ENCODE data around the gene ZBTB16. TPM values are rescaled to one million over a fixed set of nuclear protein-coding genes. Genes with fewer than 3 reads are reported as not detected.

ZBTB16 gene
- total RNA-seq, 3 donors from 2014 or later (not counting 1 experiment from before 2014, with no cell fraction given) = 104 to 224 (median 156) TPM

- intact Hi-C loops (cut with micrococcal nuclease) = loop anchor here (2.0 kb wide), 1 partner anchor 19 kb away; no protein-coding TSS in a partner anchor
- DNase-seq (no peak), ATAC-seq (no peak)
- H3K27me3 ChIP-seq (ENCODE audit: control insufficient read depth, insufficient read depth, low read length) = no peaks in the 10 kb centered on the region
- WGBS (ENCODE audit: insufficient coverage) = 67% methylated on average over 7 of the region's 7 CpGs
- H3K36me3 ChIP-seq (ENCODE audit: control insufficient read depth, insufficient read depth, low read length) = no peaks in the 10 kb centered on the region
- Mint-ChIP-seq H3K36me3 (no peaks in the 10 kb centered on the region), H3K9me3 (no peaks in the 10 kb centered on the region), H3K4me1 (peaks cover 97 to 98% of the 10 kb centered on the region in 2 donors), H3K27ac (peak overlapping the region; percentile 61 to 85), H3K27me3 (ENCODE audit: low read depth in 2 of 2) (no peaks in the 10 kb centered on the region), H3K4me3 (peak overlapping the region; percentile 49)
- no peaks in the 10 kb centered on the region for H3K9me3 ChIP-seq (ENCODE audit: control insufficient read depth, insufficient read depth, low read length)
- no peak overlapping the region for H3K4me3 ChIP-seq (ENCODE audit: low read length)
- H3K4me1 ChIP-seq (ENCODE audit: control insufficient read depth, insufficient read depth, low read length) = peaks cover 93% of the 10 kb centered on the region
- no peak for TF ChIP-seq CTCF (IDR thresholded peaks at IDR 0.05)
- H3K27ac ChIP-seq (ENCODE audit: low read length) = peak overlapping the region; percentile 44
Observed at GRCh38 chr11:114165326-114166230, 106.1 kb downstream of the ZBTB16 start.

GRCh38 chr11:114166362-114166761 is 106.9 kb downstream of the ZBTB16 start:
- Mint-ChIP-seq H3K4me1 (peaks cover 97 to 99% of the 10 kb centered on the region in 2 donors), H3K27me3 (ENCODE audit: low read depth in 2 of 2) (no peaks in the 10 kb centered on the region), H3K27ac (peak overlapping the region; percentile 61 to 85), H3K4me3 (peak overlapping the region; percentile 73), H3K9me3 (no peaks in the 10 kb centered on the region), H3K36me3 (no peaks in the 10 kb centered on the region)
- Histone ChIP-seq H3K27me3 (ENCODE audit: control insufficient read depth, insufficient read depth, low read length) (no peaks in the 10 kb centered on the region), H3K9me3 (ENCODE audit: control insufficient read depth, insufficient read depth, low read length) (no peaks in the 10 kb centered on the region), H3K27ac (ENCODE audit: low read length) (peak overlapping the region; percentile 44), H3K4me1 (ENCODE audit: control insufficient read depth, insufficient read depth, low read length) (peaks cover 91% of the 10 kb centered on the region), H3K4me3 (ENCODE audit: low read length) (no peak overlapping the region), H3K36me3 (ENCODE audit: control insufficient read depth, insufficient read depth, low read length) (no peaks in the 10 kb centered on the region)
- 66% methylated on average over 4 of the region's 4 CpGs for WGBS (ENCODE audit: insufficient coverage)
- ATAC-seq (peak in 1 of 3 donors; percentile 19), DNase-seq (no peak)
- TF ChIP-seq CTCF (IDR thresholded peaks at IDR 0.05) = no peak
- intact Hi-C loops (cut with micrococcal nuclease) = loop anchor here (2.0 kb wide), 1 partner anchor 18 kb away; no protein-coding TSS in a partner anchor

DNA sequence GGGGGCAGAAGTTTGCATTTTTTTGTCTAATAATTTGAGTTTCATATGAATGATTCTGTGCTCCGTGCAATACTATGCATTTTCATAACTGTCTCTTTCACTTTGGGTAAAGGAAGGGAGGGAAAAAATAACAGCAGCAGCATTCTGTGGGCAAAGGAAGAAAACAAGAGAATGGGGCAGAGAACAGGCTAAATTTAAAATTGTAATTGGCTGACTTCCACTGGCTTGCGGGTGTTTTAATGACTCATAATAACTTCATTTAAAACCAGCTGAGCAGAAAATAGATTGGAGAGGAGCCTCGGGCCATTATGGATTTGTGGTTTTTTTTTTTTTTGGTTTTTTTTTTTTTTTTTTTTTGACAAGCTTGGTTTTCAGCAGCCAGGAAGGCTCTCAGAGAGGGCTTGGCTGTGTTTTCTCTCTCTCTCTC is 107.4 kb downstream of the ZBTB16 start:
- Mint-ChIP-seq H3K4me1 (peaks cover 97 to 99% of the 10 kb centered on the region in 2 donors), H3K27me3 (ENCODE audit: low read depth in 2 of 2) (no peaks in the 10 kb centered on the region), H3K4me3 (peak overlapping the region; percentile 73), H3K36me3 (no peaks in the 10 kb centered on the region), H3K9me3 (no peaks in the 10 kb centered on the region), H3K27ac (peak overlapping the region; percentile 61 to 85)
- Histone ChIP-seq H3K27ac (ENCODE audit: low read length) (peak overlapping the region; percentile 44), H3K27me3 (ENCODE audit: control insufficient read depth, insufficient read depth, low read length) (no peaks in the 10 kb centered on the region), H3K9me3 (ENCODE audit: control insufficient read depth, insufficient read depth, low read length) (no peaks in the 10 kb centered on the region), H3K4me3 (ENCODE audit: low read length) (no peak overlapping the region), H3K36me3 (ENCODE audit: control insufficient read depth, insufficient read depth, low read length) (no peaks in the 10 kb centered on the region), H3K4me1 (ENCODE audit: control insufficient read depth, insufficient read depth, low read length) (peaks cover 93% of the 10 kb centered on the region)
- WGBS (ENCODE audit: insufficient coverage) = 0% methylated on average over 1 of the region's 3 CpGs
- TF ChIP-seq CTCF (IDR thresholded peaks at IDR 0.05) = no peak
- ATAC-seq (peak in 2 of 3 donors; percentile 50 to 57), DNase-seq (peak in 1 of 2 donors; percentile 65)
- intact Hi-C loops (cut with micrococcal nuclease) = loop anchor here (2.0 kb wide), 1 partner anchor 18 kb away; no protein-coding TSS in a partner anchor

Measured in natural killer cell (primary cell).